SIG-M5 (cell line): ENCODE measurements around the gene TLE6.
"Not testable (repeated sequence)": the region's sequence is repeated elsewhere in the genome, so short reads cannot be mapped to it uniquely, and the experiment has no call there.

Source experiments
- DNase-seq: peaks from one replicate; lab custom pipeline; 2025; lab: John Stamatoyannopoulos, UW

The TLE6 gene

GRCh38 chr19:2977001-2977745 lies at the start of gene TLE6:
Gene TLE6, plus strand, starts transcription at chr19:2977564. Its CDS starts 670 bp downstream, at chr19:2978234.
- peak; percentile 38 for DNase-seq

GRCh38 chr19:2933490-2933910 lies 43.9 kb upstream of the TLE6 start:
- DNase-seq = no peak

GRCh38 chr19:2935863-2936262 lies 41.5 kb upstream of the TLE6 start:
- not testable (repeated sequence) for DNase-seq

GRCh38 chr19:2942928-2943640 lies 34.3 kb upstream of the TLE6 start:
- no peak for DNase-seq

GRCh38 chr19:2944403-2944774 lies 33.0 kb upstream of the TLE6 start:
- DNase-seq = no peak

GRCh38 chr19:2944775-2945574 lies 32.4 kb upstream of the TLE6 start, which contains the start of gene ZNF77:
Gene ZNF77, minus strand, starts transcription at chr19:2944971. Its CDS starts 131 bp downstream, at chr19:2944840.
- peak; percentile 92 for DNase-seq

- DNase-seq = no peak
Observed at GRCh38 chr19:2945575-2946184, 31.7 kb upstream of the TLE6 start.

- DNase-seq = no peak
Observed at GRCh38 chr19:2949939-2950285, 27.5 kb upstream of the TLE6 start.

GRCh38 chr19:2950286-2951124 lies 26.9 kb upstream of the TLE6 start:
- peak; percentile 95 for DNase-seq

GRCh38 chr19:2952953-2953481 lies 24.3 kb upstream of the TLE6 start:
- no peak for DNase-seq

GRCh38 chr19:2957160-2957559 lies 20.2 kb upstream of the TLE6 start:
- no peak for DNase-seq

GRCh38 chr19:2960120-2960519 lies 17.2 kb upstream of the TLE6 start:
- no peak for DNase-seq

GRCh38 chr19:2962018-2962670 lies 15.2 kb upstream of the TLE6 start:
- DNase-seq = peak; percentile 33

GRCh38 chr19:2963122-2963521 lies 14.2 kb upstream of the TLE6 start:
- no peak for DNase-seq

GRCh38 chr19:2963631-2964030 lies 13.7 kb upstream of the TLE6 start:
- not testable (repeated sequence) for DNase-seq

- no peak for DNase-seq
Observed at GRCh38 chr19:2964874-2965273, 12.5 kb upstream of the TLE6 start.

- no peak for DNase-seq
Observed at GRCh38 chr19:2967972-2968371, 9.4 kb upstream of the TLE6 start.

- no peak for DNase-seq
Observed at GRCh38 chr19:2969104-2969504, 8.3 kb upstream of the TLE6 start.

- DNase-seq = no peak
Observed at GRCh38 chr19:2970201-2970835, 7.0 kb upstream of the TLE6 start.

GRCh38 chr19:2973229-2973628 lies 4.1 kb upstream of the TLE6 start:
- DNase-seq = no peak
